ENCODE measurements around the gene SLC2A13. TPM values are rescaled to one million over a fixed set of nuclear protein-coding genes. Genes with fewer than 3 reads are reported as not detected.
A peak's percentile ranks its signal among the peaks of the same experiment; 100 is the strongest.

Gene SLC2A13
- total RNA-seq, 1 experiment from 2014 or later, result 1.7 TPM

DNA sequence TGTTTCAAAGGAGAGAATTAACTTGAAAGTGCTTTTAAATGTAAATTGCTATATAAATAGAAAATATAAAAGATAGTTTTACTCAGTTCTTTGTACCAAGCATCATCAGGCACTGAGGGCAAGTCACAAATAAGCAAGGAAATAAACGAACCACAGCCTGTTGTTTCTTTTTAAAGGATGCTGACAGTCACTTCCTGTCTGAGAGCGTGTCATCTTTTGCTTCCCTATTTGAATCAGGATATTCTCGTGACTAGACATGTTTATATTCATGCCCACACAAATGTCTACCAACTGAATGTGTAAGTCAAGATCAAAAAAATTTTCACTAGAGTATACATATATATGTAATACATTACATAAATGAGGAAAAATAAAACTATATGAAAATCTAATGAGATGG is 31.4 kb upstream of the SLC2A13 start:
- H3K27ac Mint-ChIP-seq (ENCODE audit: low read depth, unreplicated experiment), result no peak overlapping the region
- H3K4me3 Mint-ChIP-seq (ENCODE audit: unreplicated experiment), result no peak overlapping the region
- DNase-seq (ENCODE audit: unreplicated experiment), result no peak
- H3K27me3 Mint-ChIP-seq (ENCODE audit: insufficient read depth, unreplicated experiment), result no peaks in the 10 kb centered on the region
- H3K36me3 Mint-ChIP-seq (ENCODE audit: insufficient read depth, unreplicated experiment), result no peaks in the 10 kb centered on the region
- TF ChIP-seq CTCF (IDR thresholded peaks at IDR 0.05; ENCODE audit: unreplicated experiment), result no peak
- no peaks in the 10 kb centered on the region for H3K9me3 Mint-ChIP-seq (ENCODE audit: unreplicated experiment)
- BruUV-seq (replicated peaks), result no TSS peak
- POLR2A ChIA-PET, result interaction anchor here (0.7 kb wide), 1 partner anchor 25 kb away, joined by 3 read pairs; no protein-coding TSS in a partner anchor
- CTCF ChIA-PET, result no interaction called here
- intact Hi-C loops (cut with micrococcal nuclease), result no loop called here
- peaks cover 7% of the 10 kb centered on the region for H3K4me1 Mint-ChIP-seq (ENCODE audit: insufficient read depth, unreplicated experiment)

DNA sequence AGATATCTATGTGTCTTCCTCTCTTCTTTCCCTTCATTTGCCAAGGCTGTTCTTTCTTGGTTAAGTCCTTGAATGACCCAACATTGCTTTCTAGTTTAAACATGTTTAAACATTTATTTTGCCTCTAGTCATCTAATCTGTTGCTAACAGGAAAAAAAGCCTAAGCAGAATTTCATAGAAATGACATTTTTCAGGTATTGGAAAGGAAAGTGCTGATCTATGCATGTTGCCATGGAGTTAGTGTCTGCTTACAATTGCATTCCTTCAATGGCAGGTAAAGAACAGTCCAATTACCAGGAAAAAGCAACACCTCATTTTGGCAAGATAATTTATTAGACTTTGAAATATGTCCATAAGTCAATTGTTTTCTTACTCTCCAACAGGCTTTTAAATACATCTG is 21.5 kb upstream of the SLC2A13 start:
- Mint-ChIP-seq H3K4me3 (ENCODE audit: unreplicated experiment) (no peak overlapping the region), H3K27ac (ENCODE audit: low read depth, unreplicated experiment) (no peak overlapping the region), H3K36me3 (ENCODE audit: insufficient read depth, unreplicated experiment) (no peaks in the 10 kb centered on the region), H3K4me1 (ENCODE audit: insufficient read depth, unreplicated experiment) (no peaks in the 10 kb centered on the region), H3K27me3 (ENCODE audit: insufficient read depth, unreplicated experiment) (no peaks in the 10 kb centered on the region), H3K9me3 (ENCODE audit: unreplicated experiment) (no peaks in the 10 kb centered on the region)
- CTCF ChIA-PET, result interaction anchor here (0.7 to 3.9 kb wide), 4 partner anchors 13 to 255 kb away, joined by 3 to 23 read pairs (median 4); no protein-coding TSS in a partner anchor
- POLR2A ChIA-PET, result interaction anchor here (0.6 to 0.7 kb wide), 2 partner anchors 194 to 1400 kb away, joined by 3 to 4 read pairs; no protein-coding TSS in a partner anchor
- DNase-seq (ENCODE audit: unreplicated experiment), result no peak
- no TSS peak for BruUV-seq (replicated peaks)
- intact Hi-C loops (cut with micrococcal nuclease), result no loop called here
- no peak for TF ChIP-seq CTCF (IDR thresholded peaks at IDR 0.05; ENCODE audit: unreplicated experiment)

GRCh38 chr12:40123496-40123895 is 17.6 kb upstream of the SLC2A13 start:
- intact Hi-C loops (cut with micrococcal nuclease), result no loop called here
- DNase-seq (ENCODE audit: unreplicated experiment), result peak; percentile 22

GRCh38 chr12:40122842-40123241 is 17.0 kb upstream of the SLC2A13 start:
- ChIA-PET POLR2A (interaction anchor here (1.2 kb wide), 1 partner anchor 36 kb away, joined by 3 read pairs; no protein-coding TSS in a partner anchor), CTCF (no interaction called here)
- Mint-ChIP-seq H3K4me1 (ENCODE audit: insufficient read depth, unreplicated experiment) (no peaks in the 10 kb centered on the region), H3K27ac (ENCODE audit: low read depth, unreplicated experiment) (no peak overlapping the region), H3K9me3 (ENCODE audit: unreplicated experiment) (no peaks in the 10 kb centered on the region), H3K27me3 (ENCODE audit: insufficient read depth, unreplicated experiment) (no peaks in the 10 kb centered on the region), H3K4me3 (ENCODE audit: unreplicated experiment) (no peak overlapping the region), H3K36me3 (ENCODE audit: insufficient read depth, unreplicated experiment) (no peaks in the 10 kb centered on the region)
- no TSS peak for BruUV-seq (replicated peaks)
- intact Hi-C loops (cut with micrococcal nuclease), result no loop called here
- no peak for TF ChIP-seq CTCF (IDR thresholded peaks at IDR 0.05; ENCODE audit: unreplicated experiment)
- no peak for DNase-seq (ENCODE audit: unreplicated experiment)

More at GRCh38 chr12:40123496-40123895, 17.6 kb upstream of the SLC2A13 start:
- Mint-ChIP-seq H3K27ac (ENCODE audit: low read depth, unreplicated experiment) (no peak overlapping the region), H3K36me3 (ENCODE audit: insufficient read depth, unreplicated experiment) (no peaks in the 10 kb centered on the region), H3K9me3 (ENCODE audit: unreplicated experiment) (no peaks in the 10 kb centered on the region), H3K4me1 (ENCODE audit: insufficient read depth, unreplicated experiment) (no peaks in the 10 kb centered on the region), H3K4me3 (ENCODE audit: unreplicated experiment) (no peak overlapping the region), H3K27me3 (ENCODE audit: insufficient read depth, unreplicated experiment) (no peaks in the 10 kb centered on the region)
- no TSS peak for BruUV-seq (replicated peaks)
- TF ChIP-seq CTCF (IDR thresholded peaks at IDR 0.05; ENCODE audit: unreplicated experiment), result no peak
- ChIA-PET POLR2A (interaction anchor here (1.2 kb wide), 1 partner anchor 35 kb away, joined by 3 read pairs; no protein-coding TSS in a partner anchor), CTCF (interaction anchor here (0.7 to 1.0 kb wide), 3 partner anchors 16 to 119 kb away, joined by 3 read pairs; no protein-coding TSS in a partner anchor)

Data from MCF 10A (cell line).